Heart left ventricle (tissue), 13 donors: ENCODE results near the gene CCDC71L.

ENCODE experiments used
- CTCF ChIP-seq, 12 donors: fragments of 200-600 bp; sonication (generic) in 4 of 12; IDR thresholded peaks; one replicate each; pipeline versions ENCODE4 v1.5.0 to v1.8.0; 2018 to 2022; ENCODE audit warnings: antibody characterized with exemption in 12 of 12, mild to moderate bottlenecking in 5 of 12
- POLR2A ChIP-seq, 2 donors: fragments of 450-650 bp; IDR thresholded peaks; one replicate each; pipeline ENCODE4 v1.6.1; 2017; ENCODE audit warnings: antibody characterized with exemption in 2 of 2, mild to moderate bottlenecking in 2 of 2, moderate library complexity in 2 of 2
- donor health status: ischemic (EF 13 %, LVEDD 7.1; RV severe dilation, severe dysfunction).
- donor health status: DM: no; HTN: yes; CAD: no.
- donor health status: DM: no; HTN: no; CAD: no.
- donor health status: ischemic (EF 25% LVEDD 6.9; RV normal size, moderate dysfunction).
- donor health status: ischemic (EF 25% LVEDD 5.7; RV mildly dilated, moderate dysfunction).
- donor health status: ischemic (EF 35%, LVEDD 5.7; RV mildly dilated, moderate dysfunction).
- donor health status: nonischemic (EF 11% LVEDD 7.7; RV severe dilation, severe dysfunction).
- donor health status: DM: yes; HTN: yes; CAD: no.
- donor health status: PGD.
- donor health status: ischemic (EF 29% LVEDD 5.4; RV normal size, mild dysfunction).
- donor health status: nonischemic (EF 23%, LVEDD 6.1; RV moderate dilation, normal function).

- TF ChIP-seq CTCF (IDR thresholded peaks at IDR 0.05) (no peak), POLR2A (IDR thresholded peaks at IDR 0.05) (no peak)
Observed at GRCh38 chr7:106611911-106612310, 49.0 kb downstream of the CCDC71L start.
